Endometrial microvascular endothelial cells (primary cell): ENCODE measurements around the gene CUEDC1. TPM values are rescaled to one million over a fixed set of nuclear protein-coding genes. Genes with fewer than 3 reads are reported as not detected.
"Not testable (repeated sequence)": the region's sequence is repeated elsewhere in the genome, so short reads cannot be mapped to it uniquely, and the experiment has no call there.

Source experiments
- in situ Hi-C: cut with HindIII; loops from 2 replicates; pipeline ENCODE4 v1.10.0; 2017; ENCODE audit warnings: low sequenced_read_pairs, low pct_unique_long_range_greater_than_20kb; ENCODE audit errors: inconsistent ontology term
- total RNA-seq: library from RNA; depleted of rRNA; stranded (reverse); fragments of >200 nt; gene quantifications from one replicate; pipeline ENCODE4 v1.2.3, GENCODE V29; 2015; ENCODE audit errors: inconsistent ontology term

CUEDC1 gene
- total RNA-seq, 1 donor from 2014 or later: 11.3 TPM

GRCh38 chr17:57856792-57857620 lies 98.2 kb downstream of the CUEDC1 start:
- in situ Hi-C loops: loop anchor here (5.0 kb wide), 1 partner anchor 135 kb away; no protein-coding TSS in a partner anchor

- in situ Hi-C loops: loop anchor here (5.0 kb wide), 1 partner anchor 137 kb away; no protein-coding TSS in a partner anchor
These were observed 99.7 kb downstream of the CUEDC1 start for GRCh38 chr17:57855391-57856035.

- in situ Hi-C loops: no loop called here
These were observed 101.5 kb downstream of the CUEDC1 start for GRCh38 chr17:57853695-57854094.

- in situ Hi-C loops: no loop called here
These were observed 102.3 kb downstream of the CUEDC1 start for GRCh38 chr17:57852955-57853328.

GRCh38 chr17:57852092-57852954 lies 102.9 kb downstream of the CUEDC1 start:
- in situ Hi-C loops: no loop called here

GRCh38 chr17:57849874-57850754 lies 105.1 kb downstream of the CUEDC1 start, which contains the start of gene MRPS23:
Gene MRPS23, minus strand, starts transcription at chr17:57850044. Its CDS starts 34 bp downstream, at chr17:57850010.
- in situ Hi-C loops: no loop called here

GRCh38 chr17:57849163-57849873 lies 105.9 kb downstream of the CUEDC1 start:
- in situ Hi-C loops: no loop called here

- in situ Hi-C loops: not testable (repeated sequence)
These were observed 108.9 kb downstream of the CUEDC1 start for GRCh38 chr17:57846056-57846945.

- in situ Hi-C loops: no loop called here
These were observed 112.9 kb downstream of the CUEDC1 start for GRCh38 chr17:57842280-57842679.

GRCh38 chr17:57839571-57839923 lies 115.7 kb downstream of the CUEDC1 start:
- in situ Hi-C loops: no loop called here

- in situ Hi-C loops: no loop called here
These were observed 116.2 kb downstream of the CUEDC1 start for GRCh38 chr17:57838857-57839570.

GRCh38 chr17:57838453-57838852 lies 116.8 kb downstream of the CUEDC1 start:
- in situ Hi-C loops: no loop called here

GRCh38 chr17:57835333-57835900 lies 119.8 kb downstream of the CUEDC1 start:
- in situ Hi-C loops: no loop called here

- in situ Hi-C loops: no loop called here
These were observed 121.0 kb downstream of the CUEDC1 start for GRCh38 chr17:57834146-57834741.

GRCh38 chr17:57833179-57833939 lies 121.9 kb downstream of the CUEDC1 start:
- in situ Hi-C loops: no loop called here
